PC-3 (cell line): ENCODE data around the gene CXorf66. TPM values are rescaled to one million over a fixed set of nuclear protein-coding genes. Genes with fewer than 3 reads are reported as not detected.

Experiments
- ATAC-seq: fragments of 200-7000 bp; cut with Tn5 transposase; 2 replicates; pipeline ENCODE4 v1.9.1; 2020; ENCODE audit warnings: mild to moderate bottlenecking, moderate library complexity
- BruUV-seq: library from RNA; stranded (reverse); fragments of 400-500 nt; replicated peaks from 2 replicates; lab custom pipeline; 2021; lab: Mats Ljungman, UMichigan
- CTCF ChIA-PET: fragments of 300-600 bp; sonication (Branson Sonifier 250); formaldehyde crosslinking; loops from one replicate; lab custom pipeline; 2022; ENCODE audit warnings: antibody characterized with exemption; lab: Charles Lee
- POLR2A ChIA-PET: fragments of 300-600 bp; sonication (Branson Sonifier 250); formaldehyde crosslinking; loops from one replicate; lab custom pipeline; 2022; ENCODE audit warnings: antibody characterized with exemption; ENCODE audit not compliant: unreplicated experiment; lab: Charles Lee
- DNase-seq: peaks from one replicate; pipeline ENCODE4 v3.0.0-alpha.2; 2015
- H2AFZ ChIP-seq: fragments of 300-600 bp; sonication (generic); 2 replicates; pipeline ENCODE4 v1.6.0; 2016; ENCODE audit warnings: antibody characterized with exemption, low read length
- H3F3A ChIP-seq: fragments of 300-600 bp; sonication (generic); one replicate; pipeline ENCODE4 v1.6.0; 2017; ENCODE audit warnings: antibody characterized with exemption, low read length, control low read depth, mild to moderate bottlenecking; ENCODE audit not compliant: unreplicated experiment
- H3K27ac ChIP-seq: fragments of 300-600 bp; sonication (generic); 2 replicates; pipeline ENCODE4 v1.5.1; 2016; ENCODE audit warnings: mild to moderate bottlenecking, low read length
- H3K27me3 ChIP-seq: fragments of 300-600 bp; sonication (generic); 2 replicates; pipeline ENCODE4 v1.6.1; 2016; ENCODE audit warnings: low read length, mixed read lengths
- H3K36me3 ChIP-seq: fragments of 300-600 bp; sonication (generic); 2 replicates; pipeline ENCODE4 v1.6.1; 2016; ENCODE audit warnings: low read depth, mixed run types, low read length, mixed read lengths
- H3K4me1 ChIP-seq: fragments of 300-600 bp; sonication (generic); 2 replicates; pipeline ENCODE4 v1.5.1; 2016; ENCODE audit warnings: low read length; ENCODE audit not compliant: insufficient read depth
- H3K4me2 ChIP-seq: fragments of 300-600 bp; sonication (generic); 2 replicates; pipeline ENCODE4 v1.6.0; 2016; ENCODE audit warnings: low read length
- H3K4me3 ChIP-seq: fragments of 300-600 bp; sonication (generic); 2 replicates; pipeline ENCODE4 v1.5.1; 2016; ENCODE audit warnings: mild to moderate bottlenecking, low read length, mixed read lengths
- H3K79me2 ChIP-seq: fragments of 300-600 bp; sonication (generic); 2 replicates; pipeline ENCODE4 v1.6.1; 2017; ENCODE audit warnings: low read length, mixed read lengths
- H3K9ac ChIP-seq: fragments of 300-600 bp; sonication (generic); 2 replicates; pipeline ENCODE4 v1.6.0; 2016; ENCODE audit warnings: mild to moderate bottlenecking, low read length
- H3K9me2 ChIP-seq: fragments of 300-600 bp; sonication (generic); replicated peaks from 2 replicates; pipeline ENCODE4 v1.6.1; 2016; ENCODE audit warnings: mixed run types, low read length, mixed read lengths
- H3K9me3 ChIP-seq: fragments of 300-600 bp; sonication (generic); 2 replicates; pipeline ENCODE4 v1.6.1; 2016; ENCODE audit warnings: low read length, mixed read lengths
- H4K20me1 ChIP-seq: fragments of 300-600 bp; sonication (generic); 2 replicates; pipeline ENCODE4 v1.6.1; 2016; ENCODE audit warnings: low read length, mixed read lengths
- CTCF ChIP-seq: fragments of 300-600 bp; sonication (generic); conservative IDR thresholded peaks from 2 replicates; pipeline ENCODE4 v1.5.1; 2017; ENCODE audit warnings: antibody characterized with exemption, low read depth, mild to moderate bottlenecking, low read length
- EZH2 ChIP-seq: fragments of 300-600 bp; sonication (generic); IDR thresholded peaks from one replicate; pipeline ENCODE4 v1.6.1; 2017; ENCODE audit warnings: antibody characterized with exemption, mild to moderate bottlenecking, low read length; ENCODE audit not compliant: unreplicated experiment
- EZH2phosphoT487 ChIP-seq: fragments of 300-600 bp; sonication (generic); IDR thresholded peaks from 2 replicates; pipeline ENCODE4 v1.6.1; 2018; ENCODE audit warnings: mild to moderate bottlenecking, antibody characterized with exemption, low read length, borderline replicate concordance
- intact Hi-C: fragments of 100-400 bp; cut with micrococcal nuclease; formaldehyde crosslinking; loops from 2 replicates; pipeline ENCODE4 v1.9.0; 2023
- total RNA-seq: library from RNA; depleted of rRNA; stranded (reverse); fragments of >200 nt; gene quantifications from 2 replicates; pipeline ENCODE4 v1.2.3, GENCODE V29; 2014

Gene CXorf66
- total RNA-seq, 1 experiment from 2014 or later, result not detected

GRCh38 chrX:139914421-139914820 lies 50.9 kb downstream of the CXorf66 start:
- ChIA-PET CTCF (no interaction called here), POLR2A (no interaction called here)
- H4K20me1 ChIP-seq, result no peaks in the 10 kb centered on the region
- no TSS peak for BruUV-seq
- H3K4me3 ChIP-seq, result no peak overlapping the region
- no peaks in the 10 kb centered on the region for H3K27me3 ChIP-seq
- no peak for ATAC-seq
- H3K79me2 ChIP-seq, result no peaks in the 10 kb centered on the region
- DNase-seq, result no peak
- no peak overlapping the region for H2AFZ ChIP-seq
- TF ChIP-seq EZH2, result no peak
- no peak for TF ChIP-seq CTCF
- TF ChIP-seq EZH2phosphoT487, result no peak
- H3K27ac ChIP-seq, result no peak overlapping the region
- H3K4me2 ChIP-seq, result no peak overlapping the region
- H3K9ac ChIP-seq, result no peak overlapping the region
- H3K36me3 ChIP-seq, result no peaks in the 10 kb centered on the region
- intact Hi-C loops, result no loop called here
- H3K9me3 ChIP-seq, result no peaks in the 10 kb centered on the region
- H3F3A ChIP-seq, result no peaks in the 10 kb centered on the region
- no peaks in the 10 kb centered on the region for H3K9me2 ChIP-seq
- H3K4me1 ChIP-seq, result no peaks in the 10 kb centered on the region

GRCh38 chrX:139909712-139910111 lies 55.6 kb downstream of the CXorf66 start:
- H3K4me1 ChIP-seq, result no peaks in the 10 kb centered on the region
- H3K9me2 ChIP-seq, result no peaks in the 10 kb centered on the region
- POLR2A ChIA-PET, result no interaction called here
- CTCF ChIA-PET, result no interaction called here
- no peak overlapping the region for H3K4me2 ChIP-seq
- no peaks in the 10 kb centered on the region for H4K20me1 ChIP-seq
- DNase-seq (no peak), ATAC-seq (no peak)
- H3K4me3 ChIP-seq, result no peak overlapping the region
- BruUV-seq, result no TSS peak
- no peaks in the 10 kb centered on the region for H3K27me3 ChIP-seq
- intact Hi-C loops, result no loop called here
- no peak overlapping the region for H2AFZ ChIP-seq
- H3K36me3 ChIP-seq, result no peaks in the 10 kb centered on the region
- no peaks in the 10 kb centered on the region for H3K9me3 ChIP-seq
- no peak overlapping the region for H3K9ac ChIP-seq
- no peak overlapping the region for H3K27ac ChIP-seq
- H3F3A ChIP-seq, result no peaks in the 10 kb centered on the region
- TF ChIP-seq EZH2 (no peak), CTCF (no peak), EZH2phosphoT487 (no peak)
- no peaks in the 10 kb centered on the region for H3K79me2 ChIP-seq

GRCh38 chrX:139907078-139907477 lies 58.2 kb downstream of the CXorf66 start:
- no peaks in the 10 kb centered on the region for H3K4me1 ChIP-seq
- TF ChIP-seq EZH2 (no peak), CTCF (no peak), EZH2phosphoT487 (no peak)
- ATAC-seq, result no peak
- no peaks in the 10 kb centered on the region for H4K20me1 ChIP-seq
- H3K9ac ChIP-seq, result no peak overlapping the region
- no peak overlapping the region for H2AFZ ChIP-seq
- ChIA-PET CTCF (no interaction called here), POLR2A (no interaction called here)
- DNase-seq, result no peak
- H3K4me3 ChIP-seq, result no peak overlapping the region
- H3K4me2 ChIP-seq, result no peak overlapping the region
- H3F3A ChIP-seq, result no peaks in the 10 kb centered on the region
- H3K79me2 ChIP-seq, result no peaks in the 10 kb centered on the region
- no TSS peak for BruUV-seq
- H3K9me3 ChIP-seq, result no peaks in the 10 kb centered on the region
- no peaks in the 10 kb centered on the region for H3K36me3 ChIP-seq
- no peaks in the 10 kb centered on the region for H3K9me2 ChIP-seq
- intact Hi-C loops, result no loop called here
- no peaks in the 10 kb centered on the region for H3K27me3 ChIP-seq
- no peak overlapping the region for H3K27ac ChIP-seq
